ENCODE data around the gene RNF125.

RNF125 gene

DNA sequence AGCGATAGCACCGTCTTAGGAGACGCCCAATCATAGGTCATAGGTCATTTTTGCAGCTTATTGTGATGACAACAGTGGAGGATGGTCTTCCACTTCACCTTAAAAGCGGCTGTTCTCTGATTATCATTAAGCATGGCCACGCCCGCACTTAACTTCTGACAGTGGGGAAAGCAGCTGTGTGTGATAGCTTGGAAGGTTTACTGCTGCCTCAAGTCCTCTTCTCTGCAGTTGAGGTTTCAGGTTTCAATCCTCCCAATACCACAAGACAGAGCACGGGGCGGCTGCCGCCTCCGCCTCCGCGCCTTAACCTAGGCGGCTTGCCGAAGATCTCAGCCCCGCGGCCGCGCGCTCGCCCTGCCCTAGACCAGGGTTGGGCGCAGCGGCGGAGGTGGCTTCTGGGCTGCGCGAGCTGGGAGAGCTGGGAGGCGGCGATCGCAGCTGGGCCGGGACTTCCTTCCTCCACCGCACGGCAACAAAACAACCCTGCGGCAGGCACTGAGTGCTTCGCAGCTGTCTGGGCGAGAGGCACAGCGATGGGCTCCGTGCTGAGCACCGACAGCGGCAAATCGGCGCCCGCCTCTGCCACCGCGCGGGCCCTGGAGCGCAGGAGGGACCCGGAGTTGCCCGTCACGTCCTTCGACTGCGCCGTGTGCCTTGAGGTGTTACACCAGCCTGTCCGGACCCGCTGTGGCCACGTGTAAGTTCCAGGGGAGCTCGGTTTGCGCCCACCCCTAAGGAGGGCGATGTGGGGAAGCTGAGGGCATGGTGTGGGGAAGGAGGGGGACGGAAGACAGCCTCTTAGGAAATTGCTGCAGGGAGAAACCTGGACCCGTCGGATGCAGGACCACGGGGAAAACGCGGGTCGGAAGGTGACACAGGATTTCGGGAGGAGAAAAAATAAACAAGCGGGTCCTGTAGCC, at the start of gene RNF125:
Gene RNF125 (plus strand): TSS at position 495 of the 920 bp plus-strand sequence. CDS start 39 bp downstream, at position 534.
- Histone ChIP-seq H4K20me1 (ENCODE audit: low read depth, low read length) (no peaks in the 10 kb centered on the region), H3K4me3 (ENCODE audit: insufficient read depth, low read length, poor library complexity, severe bottlenecking) (peak within 1 kb of the TSS; percentile 44), H2AFZ (ENCODE audit: low read depth, low read length, severe bottlenecking) (peak within 1 kb of the TSS; percentile 42), H3K9me3 (ENCODE audit: insufficient read depth, low read length) (no peaks in the 10 kb centered on the region), H3K4me2 (ENCODE audit: low read depth, low read length, poor library complexity, severe bottlenecking) (peak within 1 kb of the TSS; percentile 55), H3F3A (ENCODE audit: insufficient read depth) (no peaks in the 10 kb centered on the region), H3K27me3 (ENCODE audit: low read length) (no peaks in the 10 kb centered on the region), H3K9ac (ENCODE audit: low read length) (peak within 1 kb of the TSS; percentile 30; the same call in 1 of the 2 replicates), H3K9me2 (replicated peaks; ENCODE audit: insufficient read depth, low read length) (no peaks in the 10 kb centered on the region), H3K27ac (ENCODE audit: low read depth, low read length) (no peak within 1 kb of the TSS), H3K36me3 (ENCODE audit: low read length) (no peaks in the 10 kb centered on the region), H3K79me2 (ENCODE audit: insufficient read depth, low read length) (no peaks in the 10 kb centered on the region)
- TF ChIP-seq EZH2phosphoT487 (conservative IDR thresholded peaks at IDR 0.05; ENCODE audit: low read length) = no peak
- TF ChIP-seq, protein P1, sequence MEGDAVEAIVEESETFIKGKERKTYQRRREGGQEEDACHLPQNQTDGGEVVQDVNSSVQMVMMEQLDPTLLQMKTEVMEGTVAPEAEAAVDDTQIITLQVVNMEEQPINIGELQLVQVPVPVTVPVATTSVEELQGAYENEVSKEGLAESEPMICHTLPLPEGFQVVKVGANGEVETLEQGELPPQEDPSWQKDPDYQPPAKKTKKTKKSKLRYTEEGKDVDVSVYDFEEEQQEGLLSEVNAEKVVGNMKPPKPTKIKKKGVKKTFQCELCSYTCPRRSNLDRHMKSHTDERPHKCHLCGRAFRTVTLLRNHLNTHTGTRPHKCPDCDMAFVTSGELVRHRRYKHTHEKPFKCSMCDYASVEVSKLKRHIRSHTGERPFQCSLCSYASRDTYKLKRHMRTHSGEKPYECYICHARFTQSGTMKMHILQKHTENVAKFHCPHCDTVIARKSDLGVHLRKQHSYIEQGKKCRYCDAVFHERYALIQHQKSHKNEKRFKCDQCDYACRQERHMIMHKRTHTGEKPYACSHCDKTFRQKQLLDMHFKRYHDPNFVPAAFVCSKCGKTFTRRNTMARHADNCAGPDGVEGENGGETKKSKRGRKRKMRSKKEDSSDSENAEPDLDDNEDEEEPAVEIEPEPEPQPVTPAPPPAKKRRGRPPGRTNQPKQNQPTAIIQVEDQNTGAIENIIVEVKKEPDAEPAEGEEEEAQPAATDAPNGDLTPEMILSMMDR (IDR thresholded peaks at IDR 0.05; ENCODE audit: insufficient read depth, low read length, poor library complexity, severe bottlenecking) = no peak

DNA sequence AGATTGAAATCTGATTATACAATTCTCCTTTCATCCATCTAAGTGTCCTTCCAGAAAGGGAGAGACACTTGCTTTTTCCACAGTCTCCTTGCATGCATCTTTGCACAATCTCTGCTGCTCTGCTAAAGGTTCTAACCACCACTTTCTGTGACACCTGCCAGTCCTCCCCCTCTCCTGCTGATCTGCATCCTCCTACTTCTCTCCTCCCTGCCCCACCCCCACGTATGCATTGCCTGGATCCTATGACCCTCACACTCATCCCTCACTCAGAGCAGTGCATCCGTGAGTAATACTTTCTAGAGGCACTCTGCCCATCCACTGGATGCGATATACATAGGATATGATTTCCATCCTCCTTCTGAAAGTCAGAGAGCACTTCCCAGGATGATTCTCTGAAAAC, 48.0 kb upstream of the RNF125 start:
- Histone ChIP-seq H3K36me3 (ENCODE audit: low read length) (no peaks in the 10 kb centered on the region), H3K4me3 (ENCODE audit: insufficient read depth, low read length, poor library complexity, severe bottlenecking) (no peak overlapping the region), H3K79me2 (ENCODE audit: insufficient read depth, low read length) (no peaks in the 10 kb centered on the region), H2AFZ (ENCODE audit: low read depth, low read length, severe bottlenecking) (no peak overlapping the region), H3K9me3 (ENCODE audit: insufficient read depth, low read length) (peaks cover 17% of the 10 kb centered on the region), H3K9me2 (replicated peaks; ENCODE audit: insufficient read depth, low read length) (no peaks in the 10 kb centered on the region), H3K27me3 (ENCODE audit: low read length) (no peaks in the 10 kb centered on the region), H3K4me2 (ENCODE audit: low read depth, low read length, poor library complexity, severe bottlenecking) (no peak overlapping the region), H4K20me1 (ENCODE audit: low read depth, low read length) (no peaks in the 10 kb centered on the region), H3F3A (ENCODE audit: insufficient read depth) (no peaks in the 10 kb centered on the region), H3K27ac (ENCODE audit: low read depth, low read length) (no peak overlapping the region), H3K9ac (ENCODE audit: low read length) (no peak overlapping the region)
- TF ChIP-seq EZH2phosphoT487 (conservative IDR thresholded peaks at IDR 0.05; ENCODE audit: low read length) = no peak
- TF ChIP-seq, protein P1 (IDR thresholded peaks at IDR 0.05; ENCODE audit: insufficient read depth, low read length, poor library complexity, severe bottlenecking) = no peak

DNA sequence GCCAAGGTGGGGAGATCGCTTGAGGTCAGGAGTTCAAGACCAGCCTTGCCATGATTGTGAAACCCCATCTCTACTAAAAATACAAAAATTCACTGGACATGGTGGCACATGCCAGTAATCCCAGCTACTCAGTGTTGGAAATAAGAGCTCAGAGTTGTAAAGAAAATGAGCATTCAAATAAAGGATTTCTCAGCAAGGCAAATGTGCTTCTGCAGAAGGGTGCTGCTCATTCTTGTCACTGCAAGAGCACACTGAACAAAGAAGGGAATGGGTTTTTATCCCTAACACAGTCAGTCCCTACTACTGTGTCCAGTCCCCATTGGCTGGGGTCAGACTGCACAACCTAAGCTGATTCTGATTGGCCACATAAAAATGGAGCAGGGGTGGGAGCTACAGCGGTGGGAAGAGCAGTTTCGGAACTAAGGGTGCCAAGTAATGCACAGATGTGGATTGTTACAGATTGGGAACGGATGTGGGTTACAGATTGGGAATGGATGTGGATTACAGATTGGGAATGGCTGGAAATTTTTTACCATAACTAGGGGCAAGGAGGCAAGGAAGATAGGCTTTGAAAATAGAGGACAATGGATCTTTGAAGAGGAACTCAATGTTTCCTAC, 44.6 kb upstream of the RNF125 start:
- no peak overlapping the region for H3K9ac ChIP-seq (ENCODE audit: low read length)
- no peak overlapping the region for H2AFZ ChIP-seq (ENCODE audit: low read depth, low read length, severe bottlenecking)
- no peak overlapping the region for H3K4me3 ChIP-seq (ENCODE audit: insufficient read depth, low read length, poor library complexity, severe bottlenecking)
- H3K4me2 ChIP-seq (ENCODE audit: low read depth, low read length, poor library complexity, severe bottlenecking) = no peak overlapping the region
- no peaks in the 10 kb centered on the region for H3K9me2 ChIP-seq (replicated peaks; ENCODE audit: insufficient read depth, low read length)
- H3K79me2 ChIP-seq (ENCODE audit: insufficient read depth, low read length) = no peaks in the 10 kb centered on the region
- no peaks in the 10 kb centered on the region for H3K36me3 ChIP-seq (ENCODE audit: low read length)
- TF ChIP-seq, protein P1 (IDR thresholded peaks at IDR 0.05; ENCODE audit: insufficient read depth, low read length, poor library complexity, severe bottlenecking) = no peak
- no peak for TF ChIP-seq EZH2phosphoT487 (conservative IDR thresholded peaks at IDR 0.05; ENCODE audit: low read length)
- peaks cover 22% of the 10 kb centered on the region for H3K9me3 ChIP-seq (ENCODE audit: insufficient read depth, low read length)
- no peaks in the 10 kb centered on the region for H4K20me1 ChIP-seq (ENCODE audit: low read depth, low read length)
- no peak overlapping the region for H3K27ac ChIP-seq (ENCODE audit: low read depth, low read length)
- H3K27me3 ChIP-seq (ENCODE audit: low read length) = no peaks in the 10 kb centered on the region
- no peaks in the 10 kb centered on the region for H3F3A ChIP-seq (ENCODE audit: insufficient read depth)

All from SU-DHL-6 (cell line).